HG02840 (cell line): ENCODE data around the gene RBBP7.
"Not testable (repeated sequence)": the region's sequence is repeated elsewhere in the genome, so short reads cannot be mapped to it uniquely, and the experiment has no call there.

Source experiments
- ATAC-seq: cut with Tn5 transposase; IDR thresholded peaks from one replicate; pipeline ENCODE4 v1.9.1; 2021; ENCODE audit warnings: mild to moderate bottlenecking, moderate library complexity, moderate number of reproducible peaks; ENCODE audit not compliant: unreplicated experiment, low FRiP score

Gene RBBP7

DNA sequence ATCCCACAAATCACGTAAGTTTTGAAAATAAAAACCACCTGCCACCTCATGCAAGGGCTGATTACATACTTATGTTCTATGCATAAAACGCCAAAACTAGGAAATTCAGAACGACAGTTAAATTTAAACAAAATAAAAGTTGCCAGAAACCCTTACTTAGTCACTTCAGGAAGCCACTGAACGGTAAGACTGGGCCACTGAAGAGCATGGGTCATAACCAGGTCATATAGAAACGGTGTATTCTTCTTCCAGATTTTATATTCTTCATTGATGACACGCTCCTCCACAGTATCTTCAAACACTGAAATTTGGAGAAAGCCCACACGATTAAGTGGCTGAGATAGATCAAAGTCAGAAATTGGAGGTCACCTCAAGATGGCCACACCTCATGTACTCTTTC lies 1.2 kb downstream of the RBBP7 start:
- ATAC-seq: no peak

DNA sequence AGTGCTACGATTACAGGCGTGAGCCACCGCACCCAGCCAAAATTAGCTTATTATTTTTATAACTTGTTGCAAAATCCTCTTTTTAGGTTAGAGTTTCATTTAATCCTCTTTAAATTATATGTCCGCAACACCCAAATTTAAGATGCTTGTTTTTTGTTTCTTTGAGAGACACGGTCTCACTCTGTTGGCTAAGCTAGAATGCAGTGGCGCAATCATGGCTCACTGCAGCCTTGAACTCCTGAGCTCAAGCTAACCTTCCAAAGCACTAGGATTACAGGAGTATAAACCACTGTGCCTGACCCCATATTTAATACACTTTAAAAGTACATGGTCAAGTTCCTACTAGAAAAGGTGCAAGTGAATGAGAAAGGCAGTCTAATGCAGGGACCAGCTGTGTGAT lies 2.2 kb downstream of the RBBP7 start:
- no peak for ATAC-seq

GRCh38 chrX:16862829-16863228 lies 7.3 kb downstream of the RBBP7 start:
- ATAC-seq: no peak

DNA sequence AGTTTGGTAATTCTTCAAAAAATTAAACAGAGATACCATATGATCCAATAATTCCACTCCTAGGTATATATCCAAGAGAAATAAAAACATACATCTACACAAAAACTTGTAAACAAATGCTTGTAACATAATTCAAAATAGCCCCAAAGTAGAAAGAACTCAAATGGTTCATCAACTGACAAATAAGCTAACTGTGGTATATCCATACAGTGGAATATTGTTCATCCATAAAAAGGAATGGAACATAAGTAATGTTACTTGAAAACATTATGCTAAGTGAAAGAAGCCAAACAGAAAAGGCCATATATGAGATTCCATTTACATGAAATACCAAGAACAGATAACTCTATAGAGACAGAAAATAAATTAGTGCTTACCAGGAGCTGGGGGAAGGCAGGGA lies 13.4 kb downstream of the RBBP7 start:
- ATAC-seq: no peak

DNA sequence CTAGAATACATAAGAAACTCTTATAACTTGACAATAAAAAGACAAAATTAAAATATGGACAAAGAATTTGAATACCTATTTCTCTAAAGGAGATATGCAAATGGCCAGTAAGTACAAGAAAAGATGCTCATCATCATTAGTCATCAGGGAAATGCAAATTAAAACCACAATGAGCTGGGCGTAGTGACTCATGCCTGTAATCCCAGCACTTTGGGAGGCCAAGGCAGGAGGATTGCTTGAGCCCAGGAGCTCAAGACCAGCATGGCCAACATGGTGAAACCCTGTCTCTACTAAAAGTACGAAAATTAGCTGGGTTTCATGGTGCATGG lies 14.1 kb downstream of the RBBP7 start:
- not testable (repeated sequence) for ATAC-seq

- no peak for ATAC-seq
Observed at GRCh38 chrX:16855363-16856075, 14.6 kb downstream of the RBBP7 start.

DNA sequence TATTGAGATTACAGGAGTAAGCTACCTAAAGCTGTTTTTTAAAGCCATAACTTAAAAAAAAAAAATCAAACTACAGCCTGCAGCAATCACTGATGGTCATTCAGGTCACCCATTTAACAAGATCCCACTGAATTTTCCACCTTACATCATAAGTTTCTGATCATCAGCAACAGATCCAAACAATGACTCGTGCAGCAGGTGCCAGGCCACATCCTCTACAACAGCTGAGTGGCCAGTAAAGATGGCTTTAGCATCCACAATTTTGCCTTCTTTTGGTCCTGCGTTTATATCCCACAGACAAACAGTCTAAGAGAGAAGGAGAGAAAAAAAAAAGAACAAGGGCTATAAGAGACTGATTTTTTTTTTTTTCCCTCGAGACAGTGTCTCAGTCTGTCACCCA lies 16.6 kb downstream of the RBBP7 start:
- ATAC-seq: no peak

- ATAC-seq: no peak
Observed at GRCh38 chrX:16852617-16853179, 17.5 kb downstream of the RBBP7 start.

- no peak for ATAC-seq
Observed at GRCh38 chrX:16851827-16852226, 18.3 kb downstream of the RBBP7 start.

GRCh38 chrX:16851421-16851820 lies 18.7 kb downstream of the RBBP7 start:
- no peak for ATAC-seq

GRCh38 chrX:16848541-16848940 lies 21.6 kb downstream of the RBBP7 start:
- no peak for ATAC-seq

DNA sequence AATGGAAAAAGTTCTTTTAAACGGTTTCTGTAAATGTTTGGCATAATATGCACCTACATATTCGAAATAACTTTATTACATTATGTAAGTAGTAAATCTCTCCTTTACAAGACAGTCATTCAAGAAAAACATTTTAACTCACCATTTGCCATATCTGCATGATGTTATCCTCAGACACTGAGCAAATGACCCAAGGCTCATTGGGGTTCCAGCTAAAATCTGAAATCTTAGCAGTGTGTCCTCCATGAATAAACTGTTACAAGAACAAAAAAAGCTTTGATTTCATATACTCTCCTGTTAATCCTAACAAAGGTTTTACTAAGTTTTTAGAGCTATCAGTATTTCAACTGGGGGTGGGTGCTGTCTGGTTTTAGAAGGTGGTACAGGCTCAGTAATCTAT lies 24.5 kb downstream of the RBBP7 start:
- ATAC-seq: no peak

DNA sequence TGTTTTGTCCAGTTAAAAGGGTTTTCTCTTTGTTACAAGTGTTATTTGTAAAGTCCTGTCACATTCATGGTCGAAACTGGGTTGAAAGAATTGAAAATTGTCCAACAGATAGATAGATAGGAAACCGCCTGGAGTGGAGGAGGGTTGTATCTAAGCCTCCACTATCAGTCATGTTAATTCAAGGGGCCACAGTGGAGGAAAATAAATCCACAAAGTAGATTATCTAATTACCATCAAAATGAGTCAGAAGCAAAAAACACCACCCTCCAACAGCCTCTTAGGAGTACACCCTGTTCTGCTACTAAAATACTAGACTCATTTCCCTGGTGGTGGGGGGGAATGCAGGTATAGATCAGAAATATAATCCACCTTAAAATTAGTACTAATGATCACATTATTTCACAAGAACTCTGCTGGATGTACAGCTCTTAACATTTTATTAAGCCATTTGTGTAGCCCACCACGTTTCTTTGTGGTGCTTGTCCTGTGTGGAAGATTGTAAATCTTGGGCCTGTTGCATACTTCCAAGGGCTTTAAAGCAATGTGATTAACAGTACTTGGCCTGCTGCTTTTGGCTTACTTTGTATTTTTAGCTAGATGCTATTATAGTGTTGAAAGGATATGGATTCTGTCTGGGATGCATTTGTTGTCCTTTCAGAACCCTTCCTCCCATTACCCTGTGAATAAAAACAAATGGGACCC lies 26.8 kb downstream of the RBBP7 start:
- ATAC-seq: no peak

GRCh38 chrX:16842684-16843083 lies 27.5 kb downstream of the RBBP7 start:
- ATAC-seq: no peak

- no peak for ATAC-seq
Observed at GRCh38 chrX:16839852-16840460, 30.2 kb downstream of the RBBP7 start.

DNA sequence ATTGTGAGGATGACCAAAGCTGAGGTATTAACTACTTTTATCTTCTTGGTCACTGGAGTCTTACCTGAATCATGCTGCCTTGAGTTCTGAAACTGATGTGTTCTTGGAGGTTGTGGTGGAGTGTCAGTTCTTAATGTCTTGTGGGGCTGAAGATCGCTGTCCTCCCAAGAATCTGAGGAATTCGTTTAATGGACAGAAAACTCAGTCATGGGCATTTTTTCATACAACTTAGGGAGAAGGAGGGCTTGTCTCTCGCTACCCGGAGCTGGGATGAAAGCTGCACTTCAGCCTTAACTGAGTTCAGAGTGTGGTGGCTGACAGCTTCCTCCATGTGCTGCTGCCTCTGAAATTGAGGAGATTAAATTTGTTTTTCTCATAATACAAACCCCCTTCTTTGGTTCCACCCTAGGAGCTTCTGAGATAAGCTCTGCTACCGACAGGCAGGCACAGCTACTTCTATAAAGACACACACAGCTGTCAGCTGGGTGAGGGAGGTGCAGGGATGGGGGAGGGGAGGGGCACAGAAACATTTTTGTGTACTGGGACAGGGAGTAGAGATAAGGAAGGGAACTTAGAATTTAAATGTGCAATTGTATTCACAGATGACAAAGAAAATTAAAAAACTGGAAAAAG lies 30.8 kb downstream of the RBBP7 start:
- ATAC-seq: no peak

- ATAC-seq: no peak
Observed at GRCh38 chrX:16838202-16839066, 31.7 kb downstream of the RBBP7 start.

DNA sequence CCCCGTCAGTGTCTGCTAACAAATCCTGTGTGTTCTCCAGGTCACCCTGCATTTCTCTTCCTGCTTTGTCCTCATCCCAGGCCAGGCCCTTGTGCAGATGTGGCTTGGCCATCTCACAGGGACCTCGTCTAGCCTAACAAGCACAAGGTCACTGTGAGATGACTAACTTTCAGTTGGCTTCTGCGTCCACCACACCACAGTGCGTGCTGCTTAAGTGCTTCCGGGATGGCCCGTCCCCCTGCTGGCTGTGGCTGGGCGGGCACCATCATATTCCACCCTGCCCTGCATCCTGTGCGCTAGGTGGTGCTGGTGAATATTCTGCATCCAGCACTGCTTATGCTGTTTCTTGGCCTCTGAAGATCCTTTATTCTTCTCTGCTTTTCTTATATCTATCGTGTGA lies 33.8 kb downstream of the RBBP7 start:
- no peak for ATAC-seq

- ATAC-seq: no peak
Observed at GRCh38 chrX:16834806-16835205, 35.4 kb downstream of the RBBP7 start.

DNA sequence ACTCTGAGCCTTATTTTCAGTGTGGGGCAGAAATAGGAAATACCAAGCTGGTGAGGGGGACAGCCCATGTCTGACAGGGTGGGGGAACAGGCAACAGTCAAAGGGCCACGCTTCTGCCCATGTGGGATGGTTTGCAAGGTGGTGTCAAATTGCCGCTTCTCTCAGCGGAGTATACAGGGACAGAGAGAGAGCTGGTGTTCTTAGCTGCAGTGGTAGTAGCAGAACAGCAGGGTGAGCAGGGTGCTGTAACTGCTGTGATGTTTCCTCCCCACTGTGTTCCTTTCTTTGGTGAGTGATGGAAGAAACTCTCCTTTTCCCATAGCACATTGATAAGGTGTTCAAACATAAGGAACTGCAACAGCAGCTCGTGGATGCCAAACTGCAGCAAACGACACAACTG lies 37.9 kb downstream of the RBBP7 start:
- no peak for ATAC-seq
